ENCODE measurements around the gene HPSE2. TPM values are rescaled to one million over a fixed set of nuclear protein-coding genes. Genes with fewer than 3 reads are reported as not detected.

HPSE2 gene
- total and polyA plus RNA-seq, 2 donors (not counting 1 experiment from before 2014, with no cell fraction given): not detected

DNA sequence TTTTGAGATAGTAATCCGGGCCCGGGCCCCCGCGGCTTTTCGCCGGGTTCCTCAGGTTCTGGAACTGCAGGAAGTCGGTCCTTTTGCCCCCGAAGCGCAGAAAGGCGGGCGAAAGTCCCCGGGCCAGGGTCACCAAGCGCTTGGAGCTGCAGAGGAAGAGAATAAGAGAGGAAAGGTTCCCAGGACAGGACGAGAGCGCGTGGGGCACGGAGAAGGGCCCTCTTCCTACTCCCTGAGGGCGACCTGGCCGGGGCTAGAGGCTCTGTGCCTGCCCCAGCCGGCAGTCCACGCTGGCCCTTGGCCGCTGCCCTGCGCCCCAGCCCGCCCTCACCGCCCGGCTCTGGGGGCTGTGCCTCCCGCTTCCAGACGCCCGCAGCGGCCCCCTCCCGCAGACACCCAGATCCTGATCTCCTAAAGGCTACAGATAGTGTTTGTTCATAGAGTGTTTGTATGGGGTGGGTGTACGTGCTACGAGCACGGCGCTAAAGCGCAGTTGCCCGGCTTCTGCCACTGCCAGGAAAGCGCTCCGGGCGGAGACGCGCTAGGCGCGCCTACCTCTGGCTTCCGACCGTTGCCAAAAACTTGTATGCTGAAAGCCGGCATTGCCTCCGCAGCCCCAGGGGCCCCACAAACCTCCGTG lies 3.2 kb downstream of the HPSE2 start:
- H3K79me2 ChIP-seq (ENCODE audit: control insufficient read depth, insufficient read depth, low read length): no peaks in the 10 kb centered on the region
- no peaks in the 10 kb centered on the region for H3K9me3 Mint-ChIP-seq (ENCODE audit: insufficient read depth)
- peaks cover 1 to 53% (median 45%) of the 10 kb centered on the region in 3 donors for H3K9me3 ChIP-seq (ENCODE audit: control extremely low read depth in 1 of 3, control insufficient read depth in 2 of 3, insufficient read depth in 1 of 3, low read length in 2 of 3)
- 7% methylated on average over 40 of the region's 49 CpGs for WGBS (ENCODE audit: insufficient coverage)
- H3K4me3 ChIP-seq (ENCODE audit: control extremely low read depth in 1 of 5, extremely low read depth in 1 of 5, insufficient read depth in 1 of 5, low read depth in 2 of 5, low read length in 4 of 5): no peak overlapping the region
- no peak for TF ChIP-seq EZH2 (IDR thresholded peaks at IDR 0.05; ENCODE audit: borderline replicate concordance, insufficient read depth, low read depth, low read length, poor library complexity, severe bottlenecking)
- TF ChIP-seq, protein P1, sequence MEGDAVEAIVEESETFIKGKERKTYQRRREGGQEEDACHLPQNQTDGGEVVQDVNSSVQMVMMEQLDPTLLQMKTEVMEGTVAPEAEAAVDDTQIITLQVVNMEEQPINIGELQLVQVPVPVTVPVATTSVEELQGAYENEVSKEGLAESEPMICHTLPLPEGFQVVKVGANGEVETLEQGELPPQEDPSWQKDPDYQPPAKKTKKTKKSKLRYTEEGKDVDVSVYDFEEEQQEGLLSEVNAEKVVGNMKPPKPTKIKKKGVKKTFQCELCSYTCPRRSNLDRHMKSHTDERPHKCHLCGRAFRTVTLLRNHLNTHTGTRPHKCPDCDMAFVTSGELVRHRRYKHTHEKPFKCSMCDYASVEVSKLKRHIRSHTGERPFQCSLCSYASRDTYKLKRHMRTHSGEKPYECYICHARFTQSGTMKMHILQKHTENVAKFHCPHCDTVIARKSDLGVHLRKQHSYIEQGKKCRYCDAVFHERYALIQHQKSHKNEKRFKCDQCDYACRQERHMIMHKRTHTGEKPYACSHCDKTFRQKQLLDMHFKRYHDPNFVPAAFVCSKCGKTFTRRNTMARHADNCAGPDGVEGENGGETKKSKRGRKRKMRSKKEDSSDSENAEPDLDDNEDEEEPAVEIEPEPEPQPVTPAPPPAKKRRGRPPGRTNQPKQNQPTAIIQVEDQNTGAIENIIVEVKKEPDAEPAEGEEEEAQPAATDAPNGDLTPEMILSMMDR (IDR thresholded peaks at IDR 0.05): no peak
- intact Hi-C loops (cut with micrococcal nuclease): loop anchor here (5.0 kb wide), 1 partner anchor 300 kb away; the partner anchor contains the start of gene NKX2-3
- no peaks in the 10 kb centered on the region for H3K36me3 ChIP-seq (replicated peaks in 1 of 2; ENCODE audit: control extremely low read depth in 1 of 2, control insufficient read depth in 1 of 2, extremely low read depth in 1 of 2, insufficient read depth in 2 of 2, low read length in 1 of 2)
- H3K4me2 ChIP-seq (replicated peaks; ENCODE audit: low read depth, low read length, poor library complexity, severe bottlenecking): peak overlapping the region; percentile 65
- no peak for DNase-seq
- H3K27me3 ChIP-seq (replicated peaks in 1 of 4; ENCODE audit: control extremely low read depth in 1 of 4, control insufficient read depth in 3 of 4, insufficient read depth in 4 of 4, low read length in 3 of 4): peaks cover 2 to 67% (median 59%) of the 10 kb centered on the region in 4 experiments
- H3K9ac ChIP-seq (ENCODE audit: low read length): peak overlapping the region; percentile 14
- H3K4me3 Mint-ChIP-seq: peak overlapping the region; percentile 7
- no peak overlapping the region for H3K27ac ChIP-seq (ENCODE audit: low read length in 2 of 2)
- no peak overlapping the region for H2AFZ ChIP-seq (ENCODE audit: insufficient read depth, low read depth, low read length, poor library complexity, severe bottlenecking)
- ChIA-PET POLR2A (no interaction called here), CTCF (no interaction called here)
- no peak for ATAC-seq (ENCODE audit: low read depth)
- peaks cover 77% of the 10 kb centered on the region for H3K27me3 Mint-ChIP-seq
- no peak overlapping the region for H3K27ac Mint-ChIP-seq
- peaks cover 26% of the 10 kb centered on the region for H3K4me1 Mint-ChIP-seq
- no peaks in the 10 kb centered on the region for H4K20me1 ChIP-seq (ENCODE audit: control insufficient read depth, insufficient read depth, low read length, poor library complexity, severe bottlenecking)
- H3K4me1 ChIP-seq (ENCODE audit: control insufficient read depth in 2 of 2, insufficient read depth in 2 of 2, low read length in 2 of 2): peaks cover 40 to 53% of the 10 kb centered on the region in 2 donors

DNA sequence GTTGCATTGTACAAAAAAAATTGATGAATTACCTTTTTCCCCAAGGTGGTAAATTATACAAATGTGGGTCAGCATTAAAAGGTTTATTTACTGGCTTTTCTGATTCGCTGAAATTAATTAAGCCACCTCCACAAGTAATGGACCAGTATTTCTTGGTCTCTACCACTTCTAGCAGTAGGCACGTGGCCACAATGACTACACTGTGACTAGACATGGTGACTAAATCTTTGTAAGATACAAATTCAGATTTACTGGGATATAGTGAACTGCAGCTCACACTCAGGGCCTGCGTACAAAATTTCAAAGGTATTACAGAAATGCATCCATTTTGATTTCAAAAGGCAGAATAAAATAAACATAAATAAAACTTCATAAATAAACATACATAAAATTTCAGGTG lies 10.9 kb downstream of the HPSE2 start:
- ATAC-seq (ENCODE audit: low read depth) (no peak), DNase-seq (no peak)
- Mint-ChIP-seq H3K9me3 (ENCODE audit: insufficient read depth) (no peaks in the 10 kb centered on the region), H3K27me3 (peaks cover 61% of the 10 kb centered on the region), H3K4me3 (no peak overlapping the region), H3K4me1 (no peaks in the 10 kb centered on the region), H3K27ac (no peak overlapping the region)
- CTCF ChIA-PET: no interaction called here
- Histone ChIP-seq H3K9me3 (ENCODE audit: control extremely low read depth in 1 of 3, control insufficient read depth in 2 of 3, insufficient read depth in 1 of 3, low read length in 2 of 3) (no peaks in the 10 kb centered on the region), H2AFZ (ENCODE audit: insufficient read depth, low read depth, low read length, poor library complexity, severe bottlenecking) (no peak overlapping the region), H3K4me2 (replicated peaks; ENCODE audit: low read depth, low read length, poor library complexity, severe bottlenecking) (no peak overlapping the region), H3K4me1 (ENCODE audit: control insufficient read depth in 2 of 2, insufficient read depth in 2 of 2, low read length in 2 of 2) (no peaks in the 10 kb centered on the region), H3K27me3 (replicated peaks in 1 of 4; ENCODE audit: control extremely low read depth in 1 of 4, control insufficient read depth in 3 of 4, insufficient read depth in 4 of 4, low read length in 3 of 4) (peaks cover 0 to 37% (median 3%) of the 10 kb centered on the region in 4 experiments), H3K4me3 (ENCODE audit: control extremely low read depth in 1 of 5, extremely low read depth in 1 of 5, insufficient read depth in 1 of 5, low read depth in 2 of 5, low read length in 4 of 5) (no peak overlapping the region), H3K36me3 (replicated peaks in 1 of 2; ENCODE audit: control extremely low read depth in 1 of 2, control insufficient read depth in 1 of 2, extremely low read depth in 1 of 2, insufficient read depth in 2 of 2, low read length in 1 of 2) (no peaks in the 10 kb centered on the region), H4K20me1 (ENCODE audit: control insufficient read depth, insufficient read depth, low read length, poor library complexity, severe bottlenecking) (no peaks in the 10 kb centered on the region), H3K27ac (ENCODE audit: low read length in 2 of 2) (no peak overlapping the region), H3K9ac (ENCODE audit: low read length) (no peak overlapping the region), H3K79me2 (ENCODE audit: control insufficient read depth, insufficient read depth, low read length) (no peaks in the 10 kb centered on the region)
- TF ChIP-seq EZH2 (IDR thresholded peaks at IDR 0.05; ENCODE audit: borderline replicate concordance, insufficient read depth, low read depth, low read length, poor library complexity, severe bottlenecking): no peak
- TF ChIP-seq, protein P1 (IDR thresholded peaks at IDR 0.05): no peak
- POLR2A ChIA-PET: no interaction called here
- intact Hi-C loops (cut with micrococcal nuclease): no loop called here
- WGBS (ENCODE audit: insufficient coverage): no CpG with 5 or more reads among the region's 3 CpGs
